ENCODE data around the gene FRMD5. TPM values are rescaled to one million over a fixed set of nuclear protein-coding genes. Genes with fewer than 3 reads are reported as not detected.

Gene FRMD5
- total RNA-seq, 1 experiment from 2014 or later: 3.9 TPM

GRCh38 chr15:43989938-43990337, 205.1 kb downstream of the FRMD5 start:
- TF ChIP-seq CTCF (conservative IDR thresholded peaks at IDR 0.05): no peak
- Histone ChIP-seq H3K4ac (ENCODE audit: low read depth, low read length) (no peak overlapping the region), H3K79me1 (ENCODE audit: insufficient read depth, low read depth, low read length, poor library complexity, severe bottlenecking) (no peaks in the 10 kb centered on the region), H3K14ac (ENCODE audit: insufficient read depth, low read length) (no peak overlapping the region), H2BK20ac (ENCODE audit: low read depth, low read length, poor library complexity, severe bottlenecking) (no peak overlapping the region), H2BK15ac (ENCODE audit: low read depth, low read length) (no peak overlapping the region), H2BK120ac (ENCODE audit: low read depth, low read length, poor library complexity, severe bottlenecking) (no peak overlapping the region), H3K27ac (ENCODE audit: insufficient read length, low read depth, low read length) (no peak overlapping the region), H4K91ac (ENCODE audit: insufficient read length, low read depth, low read length) (no peak overlapping the region), H2AFZ (ENCODE audit: low read length) (no peak overlapping the region), H3K4me2 (ENCODE audit: insufficient read depth, insufficient read length, low read length) (no peak overlapping the region), H3K9ac (ENCODE audit: extremely low read depth, insufficient read length, low read length) (no peak overlapping the region), H3K4me1 (ENCODE audit: insufficient read depth, low read length) (no peaks in the 10 kb centered on the region), H3K27me3 (ENCODE audit: insufficient read depth, low read length) (no peaks in the 10 kb centered on the region), H3K56ac (ENCODE audit: insufficient read length, low read depth, low read length) (no peak overlapping the region), H4K20me1 (ENCODE audit: control insufficient read depth, insufficient read depth, insufficient read length) (no peaks in the 10 kb centered on the region), H3T11ph (ENCODE audit: low read length) (no peak overlapping the region), H3K23ac (ENCODE audit: insufficient read length, low read depth, low read length) (no peak overlapping the region), H2AK5ac (ENCODE audit: insufficient read length, low read length) (no peak overlapping the region), H3K79me2 (ENCODE audit: insufficient read depth, low read length) (no peaks in the 10 kb centered on the region), H3K18ac (ENCODE audit: insufficient read length, low read depth, low read length) (no peak overlapping the region), H3K23me2 (ENCODE audit: insufficient read length, low read depth, low read length, poor library complexity, severe bottlenecking) (no peaks in the 10 kb centered on the region), H2BK12ac (ENCODE audit: insufficient read length, low read depth, low read length) (no peak overlapping the region), H2BK5ac (ENCODE audit: insufficient read length, low read length) (no peak overlapping the region), H3K9me3 (ENCODE audit: control insufficient read depth, low read depth, low read length) (no peaks in the 10 kb centered on the region), H4K5ac (ENCODE audit: insufficient read length, low read depth, low read length) (no peak overlapping the region), H4K8ac (replicated peaks; ENCODE audit: insufficient read length, low read depth, low read length) (no peak overlapping the region)
- no peak overlapping the region for H3K4me3 Mint-ChIP-seq
- no peaks in the 10 kb centered on the region for H3K9me3 Mint-ChIP-seq
- peaks cover 4 to 12% (median 8%) of the 10 kb centered on the region in 3 experiments; a peak in 4 of 7 replicates for H3K36me3 Mint-ChIP-seq (ENCODE audit: insufficient read depth in 1 of 3, low read depth in 3 of 3)
- no peak overlapping the region for H3K27ac Mint-ChIP-seq
- whole genome bisulfite sequencing (ENCODE audit: extremely low coverage, insufficient read length, low lambda C conversion rate): no CpG with 5 or more reads among the region's 15 CpGs
- no peaks in the 10 kb centered on the region for H3K4me1 Mint-ChIP-seq
- no peak for DNase-seq
- H3K27me3 Mint-ChIP-seq (ENCODE audit: low read depth): no peaks in the 10 kb centered on the region
